Measurements from ENCODE around the gene PLCB4.

PLCB4 gene

DNA sequence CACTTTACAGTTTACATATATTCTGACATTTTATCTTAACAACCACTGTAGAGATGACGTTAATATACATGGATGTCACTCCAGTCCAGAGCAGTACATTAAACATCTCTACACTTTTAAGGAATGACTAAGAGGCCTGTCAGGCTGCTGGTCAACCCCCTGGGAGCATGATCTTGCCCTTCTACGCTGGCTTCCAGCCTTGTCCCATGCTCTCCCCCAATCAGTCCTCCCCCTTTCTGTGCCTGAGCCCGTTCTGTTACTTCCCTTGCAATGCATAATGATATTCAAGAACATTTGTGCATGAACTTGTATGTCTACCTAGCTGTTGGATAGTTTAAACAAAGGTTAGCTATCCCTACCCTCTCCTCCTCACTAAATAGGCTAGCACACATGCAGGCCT lies 40.5 kb upstream of the PLCB4 start:
- TF ChIP-seq, protein P1, sequence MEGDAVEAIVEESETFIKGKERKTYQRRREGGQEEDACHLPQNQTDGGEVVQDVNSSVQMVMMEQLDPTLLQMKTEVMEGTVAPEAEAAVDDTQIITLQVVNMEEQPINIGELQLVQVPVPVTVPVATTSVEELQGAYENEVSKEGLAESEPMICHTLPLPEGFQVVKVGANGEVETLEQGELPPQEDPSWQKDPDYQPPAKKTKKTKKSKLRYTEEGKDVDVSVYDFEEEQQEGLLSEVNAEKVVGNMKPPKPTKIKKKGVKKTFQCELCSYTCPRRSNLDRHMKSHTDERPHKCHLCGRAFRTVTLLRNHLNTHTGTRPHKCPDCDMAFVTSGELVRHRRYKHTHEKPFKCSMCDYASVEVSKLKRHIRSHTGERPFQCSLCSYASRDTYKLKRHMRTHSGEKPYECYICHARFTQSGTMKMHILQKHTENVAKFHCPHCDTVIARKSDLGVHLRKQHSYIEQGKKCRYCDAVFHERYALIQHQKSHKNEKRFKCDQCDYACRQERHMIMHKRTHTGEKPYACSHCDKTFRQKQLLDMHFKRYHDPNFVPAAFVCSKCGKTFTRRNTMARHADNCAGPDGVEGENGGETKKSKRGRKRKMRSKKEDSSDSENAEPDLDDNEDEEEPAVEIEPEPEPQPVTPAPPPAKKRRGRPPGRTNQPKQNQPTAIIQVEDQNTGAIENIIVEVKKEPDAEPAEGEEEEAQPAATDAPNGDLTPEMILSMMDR (conservative IDR thresholded peaks at IDR 0.05; ENCODE audit: low read length): no peak
- no peak for TF ChIP-seq EZH2phosphoT487 (IDR thresholded peaks at IDR 0.05; ENCODE audit: borderline replicate concordance)
- H3K9me3 ChIP-seq (ENCODE audit: insufficient read depth, low read depth, low read length): no peaks in the 10 kb centered on the region
- no peaks in the 10 kb centered on the region for H3K27me3 ChIP-seq (ENCODE audit: insufficient read depth, low read length, poor library complexity, severe bottlenecking)

DNA sequence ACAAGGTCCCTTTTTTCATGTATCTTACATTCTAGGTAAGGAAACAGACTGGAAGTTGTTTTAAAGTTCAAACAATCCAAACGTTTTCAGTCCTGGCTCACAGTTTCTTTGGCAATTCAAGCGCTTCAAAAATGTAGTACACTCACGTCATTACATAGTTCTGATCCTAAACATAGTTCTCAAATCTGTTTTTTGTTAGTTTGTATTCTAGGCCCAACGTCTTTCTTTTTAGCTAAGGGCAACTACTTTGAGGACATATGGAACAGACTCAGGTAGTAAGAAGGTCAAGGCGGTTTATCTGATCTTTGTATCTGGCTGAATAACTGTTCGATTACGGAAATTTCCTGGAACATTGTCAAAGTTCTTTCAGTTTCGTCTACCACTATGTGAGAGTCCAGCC lies 36.9 kb upstream of the PLCB4 start:
- no peaks in the 10 kb centered on the region for H3F3A ChIP-seq (ENCODE audit: low read depth)
- no peaks in the 10 kb centered on the region for H3K36me3 ChIP-seq (ENCODE audit: insufficient read depth, low read length)
- H3K4me3 ChIP-seq (ENCODE audit: low read length, poor library complexity, severe bottlenecking): no peak overlapping the region
- no peak overlapping the region for H3K4me2 ChIP-seq (ENCODE audit: low read depth, low read length, poor library complexity, severe bottlenecking)
- TF ChIP-seq, protein P1 (conservative IDR thresholded peaks at IDR 0.05; ENCODE audit: low read length): no peak
- TF ChIP-seq EZH2phosphoT487 (IDR thresholded peaks at IDR 0.05; ENCODE audit: borderline replicate concordance): no peak
- no peaks in the 10 kb centered on the region for H3K4me1 ChIP-seq (ENCODE audit: insufficient read depth, low read length, poor library complexity, severe bottlenecking)
- H3K9me3 ChIP-seq (ENCODE audit: insufficient read depth, low read depth, low read length): no peaks in the 10 kb centered on the region
- no peaks in the 10 kb centered on the region for H4K20me1 ChIP-seq (ENCODE audit: insufficient read depth, low read length, poor library complexity, severe bottlenecking)
- H3K9me2 ChIP-seq (replicated peaks; ENCODE audit: low read depth, low read length): no peaks in the 10 kb centered on the region
- no peaks in the 10 kb centered on the region for H3K79me2 ChIP-seq (ENCODE audit: insufficient read depth, low read length)
- no peak overlapping the region for H2AFZ ChIP-seq (ENCODE audit: low read length)
- H3K27me3 ChIP-seq (ENCODE audit: insufficient read depth, low read length, poor library complexity, severe bottlenecking): no peaks in the 10 kb centered on the region
- H3K9ac ChIP-seq (ENCODE audit: low read depth, low read length, poor library complexity, severe bottlenecking): no peak overlapping the region

More for the DNA sequence above, 40.5 kb upstream of the PLCB4 start:
- Histone ChIP-seq H3K4me1 (ENCODE audit: insufficient read depth, low read length, poor library complexity, severe bottlenecking) (no peaks in the 10 kb centered on the region), H3K9me2 (replicated peaks; ENCODE audit: low read depth, low read length) (no peaks in the 10 kb centered on the region), H3K36me3 (ENCODE audit: insufficient read depth, low read length) (no peaks in the 10 kb centered on the region), H4K20me1 (ENCODE audit: insufficient read depth, low read length, poor library complexity, severe bottlenecking) (no peaks in the 10 kb centered on the region), H3K79me2 (ENCODE audit: insufficient read depth, low read length) (no peaks in the 10 kb centered on the region), H3K4me2 (ENCODE audit: low read depth, low read length, poor library complexity, severe bottlenecking) (no peak overlapping the region), H2AFZ (ENCODE audit: low read length) (no peak overlapping the region), H3K4me3 (ENCODE audit: low read length, poor library complexity, severe bottlenecking) (no peak overlapping the region), H3K9ac (ENCODE audit: low read depth, low read length, poor library complexity, severe bottlenecking) (no peak overlapping the region), H3F3A (ENCODE audit: low read depth) (no peaks in the 10 kb centered on the region)

DNA sequence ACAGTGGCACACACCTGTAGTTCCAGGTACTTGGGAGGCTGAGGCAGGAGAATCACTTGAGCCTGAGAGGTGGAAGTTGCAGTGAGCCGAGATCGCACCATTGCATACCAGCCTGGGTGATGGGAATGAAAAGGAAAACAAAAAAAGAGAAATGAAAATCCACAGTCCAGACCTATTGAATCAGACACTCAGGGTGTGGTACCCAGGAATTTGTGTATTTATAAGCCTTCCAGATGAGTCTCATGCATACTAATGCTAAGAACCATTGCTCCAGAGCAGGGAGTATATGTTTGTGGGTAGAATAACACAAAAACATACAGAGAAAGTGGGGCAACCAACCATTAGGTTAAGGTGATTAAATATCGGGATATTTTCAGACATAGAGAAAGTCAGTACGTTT lies 36.1 kb upstream of the PLCB4 start:
- Histone ChIP-seq H3K4me2 (ENCODE audit: low read depth, low read length, poor library complexity, severe bottlenecking) (no peak overlapping the region), H3K27me3 (ENCODE audit: insufficient read depth, low read length, poor library complexity, severe bottlenecking) (no peaks in the 10 kb centered on the region), H3K9me2 (replicated peaks; ENCODE audit: low read depth, low read length) (no peaks in the 10 kb centered on the region), H3K79me2 (ENCODE audit: insufficient read depth, low read length) (no peaks in the 10 kb centered on the region), H3K4me1 (ENCODE audit: insufficient read depth, low read length, poor library complexity, severe bottlenecking) (no peaks in the 10 kb centered on the region), H3K4me3 (ENCODE audit: low read length, poor library complexity, severe bottlenecking) (no peak overlapping the region), H3K9me3 (ENCODE audit: insufficient read depth, low read depth, low read length) (no peaks in the 10 kb centered on the region), H3F3A (ENCODE audit: low read depth) (no peaks in the 10 kb centered on the region), H3K36me3 (ENCODE audit: insufficient read depth, low read length) (no peaks in the 10 kb centered on the region), H2AFZ (ENCODE audit: low read length) (no peak overlapping the region), H4K20me1 (ENCODE audit: insufficient read depth, low read length, poor library complexity, severe bottlenecking) (no peaks in the 10 kb centered on the region), H3K9ac (ENCODE audit: low read depth, low read length, poor library complexity, severe bottlenecking) (no peak overlapping the region)
- no peak for TF ChIP-seq EZH2phosphoT487 (IDR thresholded peaks at IDR 0.05; ENCODE audit: borderline replicate concordance)
- TF ChIP-seq, protein P1 (conservative IDR thresholded peaks at IDR 0.05; ENCODE audit: low read length): no peak
